Liver (tissue), 9 donors: ENCODE data around the gene PRR13. TPM values are rescaled to one million over a fixed set of nuclear protein-coding genes. Genes with fewer than 3 reads are reported as not detected.
"Not testable (repeated sequence)": the region's sequence is repeated elsewhere in the genome, so short reads cannot be mapped to it uniquely, and the experiment has no call there.

ENCODE experiments used
- DNase-seq: peaks from one replicate; pipeline ENCODE4 v3.0.0-alpha.2; 2017; ENCODE audit warnings: low spot score
- H3K27ac ChIP-seq, 2 donors: one replicate each; pipeline ENCODE4 v1.7.0; 2013; ENCODE audit warnings: inconsistent platforms in 2 of 2, low read length in 2 of 2, control low read depth in 1 of 2, low read depth in 1 of 2, mild to moderate bottlenecking in 1 of 2
- H3K27me3 ChIP-seq, 4 donors: one replicate each; pipeline versions ENCODE4 v1.6.1 to v1.7.0; 2013; ENCODE audit warnings: low read length in 3 of 4, inconsistent platforms in 1 of 4, mild to moderate bottlenecking in 1 of 4, moderate library complexity in 1 of 4; ENCODE audit not compliant: control insufficient read depth in 4 of 4, insufficient read depth in 4 of 4
- H3K36me3 ChIP-seq, 4 donors: one replicate each; pipeline versions ENCODE4 v1.6.1 to v1.7.0; 2013; ENCODE audit warnings: low read length in 3 of 4, mild to moderate bottlenecking in 3 of 4, low read depth in 1 of 4, moderate library complexity in 1 of 4; ENCODE audit not compliant: control insufficient read depth in 4 of 4, insufficient read depth in 3 of 4
- H3K4me1 ChIP-seq, 4 donors: one replicate each; pipeline versions ENCODE4 v1.6.1 to v1.7.0; 2013; ENCODE audit warnings: low read length in 3 of 4, mild to moderate bottlenecking in 3 of 4, moderate library complexity in 1 of 4; ENCODE audit not compliant: control insufficient read depth in 4 of 4, insufficient read depth in 4 of 4
- H3K4me3 ChIP-seq, 3 donors: one replicate each; pipeline versions ENCODE4 v1.6.1 to v1.7.0; 2013; ENCODE audit warnings: low read length in 3 of 3, control low read depth in 1 of 3, low read depth in 1 of 3, mild to moderate bottlenecking in 1 of 3
- H3K9ac ChIP-seq, 2 donors: one replicate each; pipeline ENCODE4 v1.7.0; 2013; ENCODE audit warnings: low read length in 2 of 2, mild to moderate bottlenecking in 2 of 2, moderate library complexity in 2 of 2, control low read depth in 1 of 2, low read depth in 1 of 2
- H3K9me3 ChIP-seq, 4 donors: one replicate each; pipeline versions ENCODE4 v1.6.1 to v1.7.0; 2013; ENCODE audit warnings: low read length in 3 of 4; ENCODE audit not compliant: control insufficient read depth in 4 of 4
- EGR1 ChIP-seq, 2 donors: IDR thresholded peaks; 2 replicates each; pipeline ENCODE4 v1.6.1; 2016 to 2018; ENCODE audit warnings: antibody characterized with exemption in 2 of 2, low read depth in 2 of 2
- FOXA1 ChIP-seq: IDR thresholded peaks from 2 replicates; pipeline ENCODE4 v1.6.1; 2016; ENCODE audit warnings: antibody characterized with exemption
- GABPA ChIP-seq, 2 donors: IDR thresholded peaks in 1 of 2; conservative IDR thresholded peaks in 1 of 2; 2 replicates each; pipeline ENCODE4 v1.6.1; 2016; ENCODE audit warnings: antibody characterized with exemption in 2 of 2, mild to moderate bottlenecking in 1 of 2, moderate library complexity in 1 of 2
- HNF4A ChIP-seq, 2 donors: conservative IDR thresholded peaks; 2 replicates each; pipeline ENCODE4 v1.6.1; 2016; ENCODE audit warnings: antibody characterized with exemption in 2 of 2, mild to moderate bottlenecking in 2 of 2
- HNF4G ChIP-seq: IDR thresholded peaks from 2 replicates; pipeline ENCODE4 v1.6.1; 2016; ENCODE audit warnings: antibody characterized with exemption
- JUND ChIP-seq, 2 donors: IDR thresholded peaks; 2 replicates each; pipeline ENCODE4 v1.6.1; 2016; ENCODE audit warnings: antibody characterized with exemption in 2 of 2
- NR2F2 ChIP-seq: IDR thresholded peaks from 2 replicates; pipeline ENCODE4 v1.6.1; 2016; ENCODE audit warnings: antibody characterized with exemption
- RAD21 ChIP-seq, 2 donors: IDR thresholded peaks; 2 replicates each; pipeline ENCODE4 v1.6.1; 2016; ENCODE audit warnings: antibody characterized with exemption in 2 of 2, mild to moderate bottlenecking in 2 of 2
- RXRA ChIP-seq, 2 donors: IDR thresholded peaks; 2 replicates each; pipeline ENCODE4 v1.6.1; 2017 to 2018; ENCODE audit warnings: antibody characterized with exemption in 2 of 2, mild to moderate bottlenecking in 1 of 2
- WGBS: extraction: QIAGEN DNeasy Blood & Tissue Kit; methylation state at CpG from one replicate; pipeline ENCODE4 v1.1.7; 2013; 5-methylcytosine and 5-hydroxymethylcytosine counted together
- polyA plus RNA-seq, 2 donors: library from polyadenylated mRNA; stranded (reverse) in 1 of 2; unstranded in 1 of 2; fragments of 200-250 nt in 1 of 2; fragments of >200 nt in 1 of 2; fragmentation: Nextera tagmentation in 1 of 2; extraction: Ambion mirVana in 1 of 2; gene quantifications; one replicate each; pipeline versions ENCODE4 v1.2.1 to v1.2.3, GENCODE V29; 2013 to 2015
- total RNA-seq, 2 donors: library from RNA; depleted of rRNA; stranded (reverse); fragments of >200 nt; gene quantifications; one replicate each; pipeline ENCODE4 v1.2.3, GENCODE V29; 2014
- TF ChIP-seq, protein P1 (sequence below): IDR thresholded peaks from 2 replicates; pipeline ENCODE4 v1.6.1; 2016; ENCODE audit warnings: antibody characterized with exemption
- TF ChIP-seq, protein P2 (sequence below): IDR thresholded peaks from 2 replicates; pipeline ENCODE4 v1.6.1; 2016; ENCODE audit warnings: antibody characterized with exemption
- TF ChIP-seq, protein P3 (sequence below): fragments of 150-350 bp; IDR thresholded peaks from 2 replicates; pipeline ENCODE4 v1.5.1; 2017; ENCODE audit warnings: improper control_type of control experiment, low read depth, low read length; ENCODE audit not compliant: missing input control
- TF ChIP-seq, protein P4 (sequence below): IDR thresholded peaks from 2 replicates; pipeline ENCODE4 v1.6.1; 2016; ENCODE audit warnings: antibody characterized with exemption, mild to moderate bottlenecking
- donor health status: healthy.
- donor health status: healthy.
- donor health status: healthy.
- donor health status: healthy.
- donor health status: healthy.

Gene PRR13
- total and polyA plus RNA-seq, 4 donors: 18.2 to 107 (median 61.3) TPM

GRCh38 chr12:53399896-53400295, 41.6 kb upstream of the PRR13 start:
- H3K36me3 ChIP-seq: peaks cover 0 to 3% (median 0%) of the 10 kb centered on the region in 4 donors
- no peak for TF ChIP-seq HNF4G
- no peak for TF ChIP-seq HNF4A (conservative IDR thresholded peaks at IDR 0.05)
- TF ChIP-seq, protein P1, sequence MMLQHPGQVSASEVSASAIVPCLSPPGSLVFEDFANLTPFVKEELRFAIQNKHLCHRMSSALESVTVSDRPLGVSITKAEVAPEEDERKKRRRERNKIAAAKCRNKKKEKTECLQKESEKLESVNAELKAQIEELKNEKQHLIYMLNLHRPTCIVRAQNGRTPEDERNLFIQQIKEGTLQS: no peak
- TF ChIP-seq NR2F2: no peak
- TF ChIP-seq, protein P2, sequence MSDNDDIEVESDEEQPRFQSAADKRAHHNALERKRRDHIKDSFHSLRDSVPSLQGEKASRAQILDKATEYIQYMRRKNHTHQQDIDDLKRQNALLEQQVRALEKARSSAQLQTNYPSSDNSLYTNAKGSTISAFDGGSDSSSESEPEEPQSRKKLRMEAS: no peak
- TF ChIP-seq RXRA (IDR thresholded peaks at IDR 0.05): no peak
- TF ChIP-seq, protein P3, sequence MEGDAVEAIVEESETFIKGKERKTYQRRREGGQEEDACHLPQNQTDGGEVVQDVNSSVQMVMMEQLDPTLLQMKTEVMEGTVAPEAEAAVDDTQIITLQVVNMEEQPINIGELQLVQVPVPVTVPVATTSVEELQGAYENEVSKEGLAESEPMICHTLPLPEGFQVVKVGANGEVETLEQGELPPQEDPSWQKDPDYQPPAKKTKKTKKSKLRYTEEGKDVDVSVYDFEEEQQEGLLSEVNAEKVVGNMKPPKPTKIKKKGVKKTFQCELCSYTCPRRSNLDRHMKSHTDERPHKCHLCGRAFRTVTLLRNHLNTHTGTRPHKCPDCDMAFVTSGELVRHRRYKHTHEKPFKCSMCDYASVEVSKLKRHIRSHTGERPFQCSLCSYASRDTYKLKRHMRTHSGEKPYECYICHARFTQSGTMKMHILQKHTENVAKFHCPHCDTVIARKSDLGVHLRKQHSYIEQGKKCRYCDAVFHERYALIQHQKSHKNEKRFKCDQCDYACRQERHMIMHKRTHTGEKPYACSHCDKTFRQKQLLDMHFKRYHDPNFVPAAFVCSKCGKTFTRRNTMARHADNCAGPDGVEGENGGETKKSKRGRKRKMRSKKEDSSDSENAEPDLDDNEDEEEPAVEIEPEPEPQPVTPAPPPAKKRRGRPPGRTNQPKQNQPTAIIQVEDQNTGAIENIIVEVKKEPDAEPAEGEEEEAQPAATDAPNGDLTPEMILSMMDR: no peak
- TF ChIP-seq JUND (IDR thresholded peaks at IDR 0.05): no peak
- TF ChIP-seq RAD21 (IDR thresholded peaks at IDR 0.05): no peak
- no peak for TF ChIP-seq FOXA1
- no peak for TF ChIP-seq GABPA (IDR thresholded peaks at IDR 0.05 in 1 of 2, conservative IDR thresholded peaks at IDR 0.05 in 1 of 2)
- TF ChIP-seq, protein P4, sequence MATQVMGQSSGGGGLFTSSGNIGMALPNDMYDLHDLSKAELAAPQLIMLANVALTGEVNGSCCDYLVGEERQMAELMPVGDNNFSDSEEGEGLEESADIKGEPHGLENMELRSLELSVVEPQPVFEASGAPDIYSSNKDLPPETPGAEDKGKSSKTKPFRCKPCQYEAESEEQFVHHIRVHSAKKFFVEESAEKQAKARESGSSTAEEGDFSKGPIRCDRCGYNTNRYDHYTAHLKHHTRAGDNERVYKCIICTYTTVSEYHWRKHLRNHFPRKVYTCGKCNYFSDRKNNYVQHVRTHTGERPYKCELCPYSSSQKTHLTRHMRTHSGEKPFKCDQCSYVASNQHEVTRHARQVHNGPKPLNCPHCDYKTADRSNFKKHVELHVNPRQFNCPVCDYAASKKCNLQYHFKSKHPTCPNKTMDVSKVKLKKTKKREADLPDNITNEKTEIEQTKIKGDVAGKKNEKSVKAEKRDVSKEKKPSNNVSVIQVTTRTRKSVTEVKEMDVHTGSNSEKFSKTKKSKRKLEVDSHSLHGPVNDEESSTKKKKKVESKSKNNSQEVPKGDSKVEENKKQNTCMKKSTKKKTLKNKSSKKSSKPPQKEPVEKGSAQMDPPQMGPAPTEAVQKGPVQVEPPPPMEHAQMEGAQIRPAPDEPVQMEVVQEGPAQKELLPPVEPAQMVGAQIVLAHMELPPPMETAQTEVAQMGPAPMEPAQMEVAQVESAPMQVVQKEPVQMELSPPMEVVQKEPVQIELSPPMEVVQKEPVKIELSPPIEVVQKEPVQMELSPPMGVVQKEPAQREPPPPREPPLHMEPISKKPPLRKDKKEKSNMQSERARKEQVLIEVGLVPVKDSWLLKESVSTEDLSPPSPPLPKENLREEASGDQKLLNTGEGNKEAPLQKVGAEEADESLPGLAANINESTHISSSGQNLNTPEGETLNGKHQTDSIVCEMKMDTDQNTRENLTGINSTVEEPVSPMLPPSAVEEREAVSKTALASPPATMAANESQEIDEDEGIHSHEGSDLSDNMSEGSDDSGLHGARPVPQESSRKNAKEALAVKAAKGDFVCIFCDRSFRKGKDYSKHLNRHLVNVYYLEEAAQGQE: no peak

DNA sequence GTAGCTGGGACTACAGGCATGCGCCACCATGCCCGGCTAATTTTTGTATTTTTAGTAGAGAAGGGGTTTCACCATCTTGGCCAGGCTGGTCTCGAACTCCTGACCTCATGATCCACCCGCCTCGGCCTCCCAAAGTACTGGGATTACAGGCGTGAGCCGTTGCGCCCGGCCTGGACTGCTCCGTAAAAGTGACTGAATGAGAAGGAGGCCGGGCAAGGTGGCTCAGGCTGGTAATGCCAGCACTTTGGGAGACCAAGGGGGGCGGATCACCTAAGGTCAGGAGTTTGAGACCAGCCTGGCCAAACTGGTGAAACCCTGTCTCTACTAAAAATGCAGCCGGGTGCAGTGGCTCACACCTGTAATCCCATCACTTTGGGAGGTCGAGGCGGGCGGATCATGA, 39.2 kb upstream of the PRR13 start:
- not testable (repeated sequence) for DNase-seq, H3K4me3 ChIP-seq, H3K27me3 ChIP-seq, H3K9me3 ChIP-seq, H3K4me1 ChIP-seq, H3K9ac ChIP-seq, H3K27ac ChIP-seq, H3K36me3 ChIP-seq
- WGBS: 96% methylated on average over 16 of the region's 16 CpGs

More at GRCh38 chr12:53399896-53400295, 41.6 kb upstream of the PRR13 start:
- no peak overlapping the region for H3K27ac ChIP-seq
- no peaks in the 10 kb centered on the region for H3K4me1 ChIP-seq
- H3K9ac ChIP-seq: no peak overlapping the region
- H3K4me3 ChIP-seq: no peak overlapping the region
- no peak for DNase-seq
- H3K9me3 ChIP-seq: no peaks in the 10 kb centered on the region
- WGBS: 81% methylated on average over 7 of the region's 7 CpGs
- no peaks in the 10 kb centered on the region for H3K27me3 ChIP-seq

- Histone ChIP-seq H3K9ac (no peak overlapping the region), H3K27ac (no peak overlapping the region), H3K4me3 (no peak overlapping the region), H3K27me3 (no peaks in the 10 kb centered on the region), H3K36me3 (peaks cover 2 to 9% (median 3%) of the 10 kb centered on the region in 4 donors), H3K4me1 (no peaks in the 10 kb centered on the region), H3K9me3 (no peaks in the 10 kb centered on the region)
- 93% methylated on average over 7 of the region's 7 CpGs for WGBS
- DNase-seq: no peak
- no peak for TF ChIP-seq EGR1 (IDR thresholded peaks at IDR 0.05; ENCODE audit: low read depth in 2 of 2)
- TF ChIP-seq, protein P1: no peak
Measured at GRCh38 chr12:53402871-53403270, 38.7 kb upstream of the PRR13 start.
